Measurements from ENCODE around the gene ADRB1. TPM values are rescaled to one million over a fixed set of nuclear protein-coding genes. Genes with fewer than 3 reads are reported as not detected.

Gene ADRB1
- total and polyA plus RNA-seq, 2 donors (not counting 3 experiments of a cell fraction or from before 2014, with no cell fraction given) = 0.23 to 0.97 TPM

GRCh38 chr10:114081911-114082583 is 38.4 kb downstream of the ADRB1 start:
- intact Hi-C loops (cut with micrococcal nuclease) = no loop called here
- no peaks in the 10 kb centered on the region for H3K79me2 ChIP-seq (ENCODE audit: control insufficient read depth, insufficient read depth, low read length)
- dilution Hi-C loops (cut with MboI; ENCODE audit: extremely low pct_ligation_motif_present, low sequenced_read_pairs) = no loop called here
- FAIRE-seq (no peak), DNase-seq (ENCODE audit: low read depth, low spot score) (no peak)
- BruUV-seq (replicated peaks) = no TSS peak
- no peak overlapping the region for H3K4me3 ChIP-seq (replicated peaks in 1 of 3; ENCODE audit: insufficient read depth in 1 of 3, low read depth in 1 of 3, low read length in 3 of 3)
- no peak overlapping the region for H3K4me2 ChIP-seq (ENCODE audit: insufficient read depth, low read length)
- H3K9me1 ChIP-seq (replicated peaks; ENCODE audit: control insufficient read depth, extremely low read depth, insufficient read depth, low read length) = no peaks in the 10 kb centered on the region
- H3K9me3 ChIP-seq (replicated peaks; ENCODE audit: control insufficient read depth, insufficient read depth, low read length) = no peaks in the 10 kb centered on the region
- no peaks in the 10 kb centered on the region for H3K36me3 ChIP-seq (ENCODE audit: control insufficient read depth in 2 of 2, extremely low read depth in 1 of 2, insufficient read depth in 2 of 2, low read length in 2 of 2)
- no peak overlapping the region for H2AFZ ChIP-seq (ENCODE audit: low read depth, low read length)
- no peak overlapping the region for H3K27ac ChIP-seq (ENCODE audit: insufficient read depth, low read depth, low read length)
- H4K20me1 ChIP-seq (replicated peaks; ENCODE audit: control insufficient read depth, extremely low read depth, insufficient read depth, low read length) = no peaks in the 10 kb centered on the region
- H3K27me3 ChIP-seq (ENCODE audit: control insufficient read depth in 2 of 2, insufficient read depth in 2 of 2, low read length in 2 of 2) = no peaks in the 10 kb centered on the region
- no peaks in the 10 kb centered on the region for H3K4me1 ChIP-seq (ENCODE audit: control insufficient read depth, extremely low read depth, insufficient read depth, low read length)
- POLR2A ChIA-PET = no interaction called here
- peak; percentile 17 for TF ChIP-seq FOS (IDR thresholded peaks at IDR 0.05; ENCODE audit: borderline replicate concordance, insufficient read depth, low read length)
- no peak for TF ChIP-seq JUN (IDR thresholded peaks at IDR 0.05; ENCODE audit: borderline replicate concordance, insufficient read depth, insufficient read length, low read depth)
- TF ChIP-seq MYC (IDR thresholded peaks at IDR 0.05; ENCODE audit: low read depth, low read length) = no peak
- no peak for TF ChIP-seq EZH2 (IDR thresholded peaks at IDR 0.05; ENCODE audit: borderline replicate concordance, low read depth, low read length, severe bottlenecking)
- H3K9ac ChIP-seq (replicated peaks; ENCODE audit: extremely low read depth, insufficient read depth, low read length) = no peak overlapping the region
- CTCF ChIA-PET = interaction anchor here (1.1 to 3.5 kb wide), 3 partner anchors 10 to 283 kb away, joined by 3 to 10 read pairs (median 6); no protein-coding TSS in a partner anchor

- Histone ChIP-seq H3K9me3 (replicated peaks; ENCODE audit: control insufficient read depth, insufficient read depth, low read length) (no peaks in the 10 kb centered on the region), H3K4me1 (ENCODE audit: control insufficient read depth, extremely low read depth, insufficient read depth, low read length) (no peaks in the 10 kb centered on the region), H3K79me2 (ENCODE audit: control insufficient read depth, insufficient read depth, low read length) (no peaks in the 10 kb centered on the region), H3K9ac (replicated peaks; ENCODE audit: extremely low read depth, insufficient read depth, low read length) (no peak overlapping the region), H2AFZ (ENCODE audit: low read depth, low read length) (no peak overlapping the region), H3K27ac (ENCODE audit: insufficient read depth, low read depth, low read length) (no peak overlapping the region), H3K4me3 (replicated peaks in 1 of 3; ENCODE audit: insufficient read depth in 1 of 3, low read depth in 1 of 3, low read length in 3 of 3) (no peak overlapping the region), H4K20me1 (replicated peaks; ENCODE audit: control insufficient read depth, extremely low read depth, insufficient read depth, low read length) (no peaks in the 10 kb centered on the region), H3K27me3 (ENCODE audit: control insufficient read depth in 2 of 2, insufficient read depth in 2 of 2, low read length in 2 of 2) (no peaks in the 10 kb centered on the region), H3K36me3 (ENCODE audit: control insufficient read depth in 2 of 2, extremely low read depth in 1 of 2, insufficient read depth in 2 of 2, low read length in 2 of 2) (no peaks in the 10 kb centered on the region), H3K4me2 (ENCODE audit: insufficient read depth, low read length) (no peak overlapping the region), H3K9me1 (replicated peaks; ENCODE audit: control insufficient read depth, extremely low read depth, insufficient read depth, low read length) (no peaks in the 10 kb centered on the region)
- intact Hi-C loops (cut with micrococcal nuclease) (no loop called here), dilution Hi-C loops (cut with MboI; ENCODE audit: extremely low pct_ligation_motif_present, low sequenced_read_pairs) (no loop called here)
- TF ChIP-seq POLR2A (IDR thresholded peaks at IDR 0.05; ENCODE audit: low read depth, low read length) (no peak), GATA2 (IDR thresholded peaks at IDR 0.05; ENCODE audit: insufficient read depth, insufficient read length, low read depth, low read length) (no peak), MAX (IDR thresholded peaks at IDR 0.05; ENCODE audit: insufficient read depth, insufficient read length) (no peak), MYC (IDR thresholded peaks at IDR 0.05; ENCODE audit: low read depth, low read length) (no peak), FOS (IDR thresholded peaks at IDR 0.05; ENCODE audit: borderline replicate concordance, insufficient read depth, low read length) (no peak), EZH2 (IDR thresholded peaks at IDR 0.05; ENCODE audit: borderline replicate concordance, low read depth, low read length, severe bottlenecking) (no peak), POLR2AphosphoS5 (IDR thresholded peaks at IDR 0.05; ENCODE audit: insufficient read depth, low read depth, low read length) (no peak)
- ChIA-PET POLR2A (no interaction called here), CTCF (interaction anchor here (3.5 kb wide), 1 partner anchor 11 kb away, joined by 10 read pairs; no protein-coding TSS in a partner anchor)
- DNase-seq (ENCODE audit: low read depth, low spot score) = no peak
- BruUV-seq (replicated peaks) = no TSS peak
- FAIRE-seq = no peak
These were observed 39.4 kb downstream of the ADRB1 start for GRCh38 chr10:114083040-114083439.

Data from endothelial cell of umbilical vein (primary cell).